HG02970 (cell line): Measurements from ENCODE around the gene BCL2L12.

Experiments used
- ATAC-seq: cut with Tn5 transposase; IDR thresholded peaks from one replicate; pipeline ENCODE4 v1.9.1; 2021; ENCODE audit warnings: mild to moderate bottlenecking, moderate library complexity, moderate number of reproducible peaks; ENCODE audit not compliant: unreplicated experiment, low FRiP score

The BCL2L12 gene

DNA sequence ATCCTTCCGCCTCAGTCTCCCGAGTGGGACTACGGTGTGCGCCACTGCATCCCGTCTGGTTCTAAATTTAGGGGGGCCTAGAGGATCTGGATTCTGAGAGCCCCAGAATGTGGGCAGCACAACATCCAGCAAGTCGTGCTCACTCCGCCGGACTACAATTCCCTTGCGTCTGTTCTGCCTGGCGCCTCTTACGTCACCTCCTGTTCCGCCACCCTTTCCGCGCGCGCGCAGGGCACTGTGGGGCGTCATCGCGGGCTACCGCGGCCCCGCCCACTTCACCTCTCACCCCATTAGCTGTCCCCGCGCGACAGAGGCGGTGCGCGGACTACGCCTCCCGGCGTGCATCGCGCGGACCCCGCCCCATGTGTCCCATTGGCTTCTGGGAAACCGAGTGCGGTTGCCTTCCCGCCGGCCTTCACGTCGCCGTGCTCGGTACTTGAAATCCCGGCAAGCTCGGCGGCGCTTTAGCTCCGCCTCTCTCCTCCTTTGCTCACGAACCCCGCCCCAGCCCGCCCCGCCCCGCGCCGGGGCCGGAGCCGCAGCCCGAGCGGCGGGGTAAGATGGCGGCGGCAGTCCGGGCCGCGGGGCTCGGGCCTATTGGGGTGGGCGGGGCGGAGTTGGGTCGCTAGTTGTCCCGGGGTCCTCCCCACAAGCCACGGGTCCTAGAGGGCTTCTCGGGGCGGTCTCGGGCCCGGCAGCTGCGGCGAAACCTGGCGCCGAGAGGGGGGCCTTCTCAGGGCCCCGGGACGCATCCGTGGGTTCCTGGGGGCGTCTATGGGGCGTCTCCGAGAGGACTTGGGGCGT, 23.8 kb upstream of the BCL2L12 start, which contains the start of gene SCAF1:
TSS of gene SCAF1 (plus strand) at position 522 of the 804 bp plus-strand sequence. CDS start 2,818 bp downstream, outside the sequence.
- ATAC-seq, result peak; percentile 60

DNA sequence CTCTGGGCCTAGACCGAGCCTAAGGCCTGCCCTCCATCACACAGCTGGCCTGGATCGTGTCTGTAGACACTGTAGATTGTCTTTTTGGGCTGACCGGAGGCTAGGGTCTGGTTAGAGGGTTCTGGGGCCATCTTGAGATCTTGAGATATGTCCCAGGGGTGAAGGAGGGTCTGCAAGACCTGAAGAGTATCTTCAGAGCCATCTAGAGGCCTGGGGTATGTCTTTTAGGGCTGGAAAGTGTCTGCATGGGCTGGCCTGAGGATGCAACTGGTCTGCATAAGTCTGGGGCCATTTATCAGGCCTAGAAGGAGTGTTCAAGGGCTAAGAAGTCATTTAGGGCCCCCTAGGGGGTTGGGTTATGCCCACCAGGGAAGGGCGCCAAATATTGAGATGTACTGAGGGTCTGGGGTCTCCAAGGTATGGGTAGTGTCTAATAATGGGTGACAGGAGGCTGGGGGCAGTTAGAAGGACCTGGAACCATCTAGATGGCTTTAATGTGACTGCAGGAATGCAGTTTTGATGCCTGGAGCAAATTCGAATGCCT, 23.2 kb upstream of the BCL2L12 start:
- ATAC-seq, result no peak

DNA sequence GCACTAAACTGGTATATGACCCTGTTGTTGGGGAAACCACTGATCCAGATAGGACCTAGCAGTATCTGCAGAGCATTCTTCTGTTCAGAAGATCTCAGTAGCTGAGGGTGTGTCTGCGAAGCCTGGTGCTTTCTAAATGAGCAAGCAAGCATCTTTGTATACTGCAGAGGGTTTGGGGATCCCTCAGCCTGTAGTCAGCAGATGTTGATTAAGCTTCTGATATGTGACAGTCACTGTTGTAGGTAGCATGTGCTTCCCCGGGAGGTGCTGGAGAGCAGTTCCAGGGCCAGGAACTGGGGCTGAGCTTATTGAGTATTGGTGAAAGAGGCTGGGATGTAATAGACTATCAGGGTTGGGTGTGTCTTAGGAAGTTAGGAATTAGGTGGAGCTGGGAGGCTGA, 22.3 kb upstream of the BCL2L12 start:
- ATAC-seq, result no peak

DNA sequence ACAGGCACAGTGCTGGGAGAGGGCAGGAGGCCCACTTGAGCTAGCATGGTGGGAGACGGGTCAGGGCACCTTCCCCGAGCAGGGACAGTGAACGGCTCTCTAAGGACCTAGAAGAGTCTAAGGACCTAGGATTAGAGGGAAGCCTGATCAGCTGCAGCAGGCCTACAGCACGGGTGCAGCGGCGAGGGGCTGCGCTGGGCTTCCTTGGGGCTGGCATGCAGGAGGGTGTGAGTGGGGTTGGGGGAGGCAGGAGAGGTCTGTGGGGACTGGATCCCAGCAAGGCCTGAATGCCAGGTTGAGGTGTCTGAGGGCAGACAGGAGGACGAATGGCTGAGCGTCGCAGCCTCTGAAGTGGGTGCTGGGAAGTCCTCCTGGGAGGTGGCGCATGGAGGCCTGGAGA, 20.1 kb upstream of the BCL2L12 start:
- no peak for ATAC-seq

DNA sequence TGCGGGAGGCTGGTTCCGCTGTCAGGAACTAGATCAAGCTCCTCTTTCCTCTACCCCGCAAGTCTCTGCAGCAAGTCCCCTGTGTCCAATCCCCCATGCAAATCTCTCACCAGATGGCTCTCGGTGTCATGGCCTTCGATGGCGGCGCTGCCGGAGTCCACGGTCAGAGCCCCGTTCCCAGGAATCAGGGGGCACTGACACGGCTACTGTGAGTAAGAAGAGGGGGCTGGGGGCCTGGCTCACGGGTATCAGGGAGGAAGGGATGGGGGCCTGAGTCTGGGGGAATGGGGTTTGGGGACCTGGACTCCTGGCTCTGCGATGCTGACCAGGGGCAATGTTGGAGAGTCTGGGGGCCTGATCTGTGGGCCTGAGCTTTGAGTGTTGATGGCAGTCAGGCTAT, 19.7 kb upstream of the BCL2L12 start:
- ATAC-seq, result no peak

DNA sequence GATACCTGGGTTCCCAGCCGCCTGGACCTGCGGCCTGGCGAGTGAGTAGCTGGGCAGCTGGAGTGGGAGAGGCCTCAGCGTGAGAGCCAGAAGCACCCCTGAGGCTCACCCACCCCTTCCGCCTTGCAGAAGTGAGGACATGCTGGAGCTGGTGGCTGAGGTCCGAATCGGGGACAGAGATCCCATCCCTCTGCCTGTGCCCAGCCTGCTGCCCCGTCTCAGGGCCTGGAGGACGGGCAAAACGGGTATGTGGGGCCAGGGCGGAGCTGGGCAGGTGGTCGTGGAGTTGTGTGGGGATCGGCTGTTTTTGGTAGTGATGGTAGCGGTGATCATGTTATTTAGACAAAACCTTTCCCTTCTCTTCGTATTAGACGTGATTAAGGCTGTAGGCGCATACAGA, 19.1 kb upstream of the BCL2L12 start:
- ATAC-seq, result no peak

DNA sequence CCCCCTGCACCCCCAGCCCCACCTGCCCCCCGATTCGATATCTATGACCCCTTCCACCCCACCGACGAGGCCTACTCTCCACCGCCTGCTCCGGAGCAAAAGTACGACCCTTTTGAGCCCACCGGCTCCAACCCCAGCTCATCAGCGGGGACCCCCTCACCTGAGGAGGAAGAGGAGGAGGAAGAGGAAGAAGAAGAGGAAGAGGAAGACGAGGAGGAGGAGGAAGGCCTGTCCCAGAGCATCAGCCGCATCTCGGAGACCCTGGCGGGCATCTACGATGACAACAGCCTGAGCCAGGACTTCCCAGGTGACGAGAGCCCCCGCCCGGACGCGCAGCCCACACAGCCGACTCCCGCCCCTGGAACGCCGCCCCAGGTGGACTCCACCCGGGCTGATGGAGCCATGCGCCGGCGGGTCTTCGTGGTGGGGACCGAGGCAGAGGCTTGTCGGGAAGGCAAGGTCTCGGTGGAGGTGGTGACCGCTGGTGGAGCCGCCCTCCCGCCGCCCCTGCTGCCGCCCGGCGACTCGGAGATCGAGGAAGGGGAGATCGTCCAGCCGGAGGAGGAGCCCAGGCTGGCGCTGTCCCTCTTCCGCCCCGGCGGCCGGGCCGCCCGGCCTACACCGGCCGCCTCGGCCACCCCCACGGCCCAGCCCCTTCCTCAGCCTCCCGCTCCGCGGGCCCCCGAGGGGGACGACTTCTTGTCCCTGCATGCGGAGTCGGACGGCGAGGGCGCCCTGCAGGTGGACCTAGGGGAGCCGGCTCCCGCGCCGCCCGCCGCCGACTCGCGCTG, 14.5 kb upstream of the BCL2L12 start:
- no peak for ATAC-seq

DNA sequence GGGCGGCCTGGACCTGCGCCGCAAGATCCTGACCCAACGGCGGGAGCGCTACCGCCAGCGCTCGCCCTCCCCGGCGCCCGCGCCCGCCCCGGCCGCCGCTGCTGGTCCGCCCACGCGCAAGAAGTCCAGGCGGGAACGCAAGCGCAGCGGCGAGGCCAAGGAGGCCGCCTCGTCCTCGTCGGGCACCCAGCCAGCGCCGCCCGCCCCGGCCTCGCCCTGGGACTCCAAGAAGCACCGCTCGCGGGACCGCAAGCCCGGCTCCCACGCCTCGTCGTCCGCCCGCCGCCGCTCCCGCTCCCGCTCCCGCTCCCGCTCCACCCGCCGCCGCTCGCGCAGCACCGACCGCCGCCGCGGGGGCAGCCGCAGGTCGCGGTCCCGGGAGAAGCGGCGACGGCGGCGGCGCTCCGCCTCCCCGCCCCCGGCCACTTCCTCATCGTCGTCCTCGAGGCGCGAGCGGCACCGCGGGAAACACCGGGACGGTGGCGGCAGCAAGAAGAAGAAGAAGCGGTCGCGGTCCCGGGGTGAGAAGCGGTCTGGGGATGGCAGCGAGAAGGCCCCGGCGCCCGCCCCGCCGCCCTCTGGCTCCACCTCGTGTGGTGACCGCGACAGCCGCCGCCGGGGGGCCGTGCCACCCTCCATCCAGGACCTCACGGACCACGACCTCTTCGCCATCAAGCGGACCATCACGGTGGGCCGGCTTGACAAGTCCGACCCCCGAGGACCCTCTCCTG, 13.7 kb upstream of the BCL2L12 start:
- no peak for ATAC-seq

DNA sequence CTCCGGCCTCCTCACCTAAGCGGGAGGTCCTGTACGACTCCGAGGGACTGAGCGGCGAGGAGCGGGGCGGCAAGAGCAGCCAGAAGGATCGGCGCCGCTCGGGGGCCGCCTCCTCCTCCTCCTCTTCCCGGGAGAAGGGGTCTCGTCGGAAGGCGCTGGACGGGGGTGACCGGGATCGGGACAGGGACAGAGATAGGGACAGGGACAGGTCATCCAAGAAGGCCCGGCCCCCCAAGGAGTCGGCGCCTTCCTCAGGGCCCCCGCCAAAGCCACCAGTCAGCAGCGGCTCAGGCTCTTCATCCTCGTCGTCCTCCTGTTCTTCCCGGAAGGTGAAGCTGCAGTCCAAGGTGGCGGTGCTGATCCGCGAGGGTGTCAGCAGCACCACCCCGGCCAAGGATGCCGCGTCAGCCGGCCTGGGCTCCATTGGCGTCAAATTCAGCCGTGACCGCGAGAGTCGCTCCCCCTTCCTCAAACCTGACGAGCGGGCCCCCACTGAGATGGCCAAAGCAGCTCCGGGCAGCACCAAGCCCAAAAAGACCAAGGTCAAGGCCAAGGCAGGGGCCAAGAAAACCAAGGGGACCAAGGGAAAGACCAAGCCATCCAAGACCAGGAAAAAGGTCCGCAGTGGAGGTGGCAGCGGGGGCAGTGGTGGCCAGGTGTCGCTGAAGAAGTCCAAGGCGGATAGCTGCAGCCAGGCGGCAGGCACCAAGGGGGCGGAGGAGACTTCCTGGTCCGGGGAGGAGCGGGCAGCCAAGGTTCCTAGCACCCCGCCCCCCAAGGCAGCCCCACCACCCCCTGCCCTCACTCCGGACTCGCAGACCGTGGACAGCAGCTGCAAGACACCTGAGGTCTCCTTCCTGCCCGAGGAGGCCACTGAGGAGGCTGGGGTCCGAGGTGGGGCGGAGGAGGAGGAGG, 12.9 kb upstream of the BCL2L12 start:
- ATAC-seq, result no peak

DNA sequence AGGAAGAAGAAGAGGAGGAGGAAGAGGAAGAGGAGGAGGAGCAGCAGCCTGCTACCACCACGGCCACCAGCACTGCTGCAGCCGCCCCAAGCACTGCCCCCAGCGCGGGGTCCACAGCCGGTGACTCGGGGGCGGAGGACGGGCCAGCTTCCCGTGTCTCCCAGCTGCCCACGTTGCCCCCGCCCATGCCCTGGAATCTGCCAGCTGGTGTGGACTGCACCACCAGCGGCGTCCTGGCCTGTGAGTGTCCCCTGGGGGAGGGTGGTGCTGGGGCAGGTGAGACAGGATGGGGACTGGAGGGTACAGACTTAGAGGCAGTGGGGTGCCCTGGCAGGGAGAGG, 12.3 kb upstream of the BCL2L12 start:
- ATAC-seq, result no peak

DNA sequence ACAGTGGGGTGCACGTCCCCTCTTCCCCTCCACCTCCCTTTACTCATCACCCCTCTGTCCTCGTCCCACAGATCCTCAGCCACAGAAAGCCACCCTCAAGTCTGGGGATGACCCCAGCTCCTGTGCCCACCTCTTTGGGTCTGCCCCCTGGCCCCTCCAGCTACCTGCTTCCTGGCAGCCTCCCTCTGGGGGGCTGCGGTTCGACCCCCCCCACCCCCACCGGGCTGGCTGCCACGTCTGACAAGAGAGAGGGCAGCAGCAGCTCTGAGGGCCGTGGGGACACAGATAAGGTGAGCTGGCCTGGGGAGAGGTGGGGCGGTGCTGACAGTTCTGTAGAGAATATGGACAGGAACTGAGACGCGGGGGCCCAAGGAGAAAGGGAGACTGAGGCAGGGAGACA, 11.2 kb upstream of the BCL2L12 start:
- no peak for ATAC-seq

DNA sequence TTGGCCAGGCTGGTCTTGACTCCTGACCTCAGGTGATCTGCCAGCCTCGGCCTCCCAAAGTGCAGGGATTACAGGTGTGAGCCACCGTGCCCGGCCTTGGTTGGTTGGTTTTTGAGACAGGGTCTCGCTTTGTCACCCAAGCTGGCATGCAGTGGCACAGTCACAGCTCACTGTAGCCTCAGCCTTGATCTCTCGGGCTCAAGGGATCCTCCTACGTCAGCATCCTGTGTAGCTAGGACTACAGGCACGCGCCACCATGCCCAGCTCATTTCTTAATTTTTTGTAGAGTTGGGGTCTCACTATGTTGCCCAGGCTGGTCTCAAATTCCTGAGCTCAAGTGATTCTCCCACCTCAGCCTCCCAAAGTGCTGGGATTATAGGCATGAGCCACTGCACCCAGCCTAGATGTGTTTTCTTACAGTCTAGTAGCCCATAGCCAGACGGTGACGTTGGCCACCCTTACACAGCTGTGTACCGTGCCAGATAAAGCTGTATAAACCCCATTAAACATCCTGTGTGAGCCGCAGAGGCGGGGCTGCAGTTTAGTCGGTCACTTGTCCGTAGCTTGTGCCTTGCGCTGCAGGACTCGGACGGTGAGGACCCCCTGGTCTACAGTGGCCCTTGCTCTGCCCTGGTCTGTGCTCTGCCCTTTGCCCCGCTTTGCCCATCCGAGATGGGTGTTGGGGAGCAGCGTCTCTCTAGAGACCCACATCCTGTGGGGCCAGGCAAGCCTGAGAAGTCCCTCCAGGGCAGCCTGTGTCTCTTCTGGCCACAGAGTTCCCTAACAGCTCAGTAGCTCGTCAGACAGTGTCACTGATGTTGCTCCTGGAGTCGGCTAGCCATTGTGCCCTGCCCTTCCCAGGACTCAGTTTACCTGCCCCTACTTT, 9.9 kb upstream of the BCL2L12 start:
- no peak for ATAC-seq

DNA sequence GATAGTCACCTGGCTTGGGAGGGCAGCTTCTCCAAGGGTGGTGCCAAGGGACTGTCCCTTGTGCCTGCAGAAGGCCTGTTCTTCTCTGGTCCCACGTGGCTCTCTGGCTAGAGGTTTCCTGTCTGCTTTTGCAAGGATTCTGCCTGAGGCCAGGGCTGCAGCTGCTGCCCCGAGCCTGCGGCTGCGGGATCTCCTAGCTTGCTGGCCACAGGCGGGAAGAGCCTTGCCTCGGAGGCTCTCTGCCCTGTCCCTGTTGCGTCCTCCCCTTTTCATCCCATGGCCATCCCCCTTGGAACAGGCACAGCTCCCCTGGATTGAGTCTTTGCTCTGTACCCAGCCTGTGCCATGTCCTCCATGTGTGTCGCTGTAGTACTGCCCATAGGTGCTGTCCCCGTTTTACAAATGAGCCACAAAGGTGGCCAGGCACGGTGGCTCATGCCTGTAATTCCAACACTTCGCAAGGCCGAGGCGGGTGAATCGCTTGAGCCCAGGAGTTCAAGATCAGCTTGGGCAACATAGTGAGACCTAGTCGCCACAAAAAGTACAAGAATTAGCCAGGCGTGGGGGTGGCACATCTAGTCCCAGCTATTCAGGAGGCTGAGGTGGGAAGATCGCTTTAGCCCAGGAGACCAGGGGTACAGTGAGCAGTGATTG, 9.2 kb upstream of the BCL2L12 start:
- ATAC-seq, result no peak

DNA sequence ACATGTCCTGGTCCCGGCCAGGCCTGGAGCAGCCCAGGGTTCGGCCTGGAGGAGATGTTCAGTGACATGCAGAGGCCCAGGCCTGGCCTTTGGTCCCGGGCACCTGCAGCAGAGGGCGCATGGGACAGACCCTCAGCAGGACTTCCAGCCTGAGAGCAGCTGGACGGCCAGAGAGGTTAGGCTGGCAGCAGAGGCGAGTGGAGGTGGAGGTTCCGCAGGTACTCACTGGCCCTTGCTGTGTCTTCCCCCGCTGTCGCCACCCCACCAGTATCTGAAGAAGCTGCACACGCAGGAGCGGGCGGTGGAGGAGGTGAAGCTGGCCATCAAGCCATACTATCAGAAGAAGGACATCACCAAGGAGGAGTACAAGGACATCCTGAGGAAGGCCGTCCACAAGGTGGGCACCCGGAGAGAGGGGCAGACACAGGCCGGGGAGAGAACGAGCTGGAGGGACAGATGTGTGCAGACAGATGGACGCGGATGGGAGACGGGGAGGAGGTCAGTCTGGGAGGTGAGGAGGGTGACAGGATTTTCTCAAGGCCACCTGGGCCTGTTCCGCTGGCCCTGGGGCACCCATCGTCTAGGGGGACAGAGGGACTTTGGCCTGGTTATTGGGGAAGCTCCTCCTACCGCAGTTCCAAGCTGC, 8.1 kb upstream of the BCL2L12 start:
- no peak for ATAC-seq

DNA sequence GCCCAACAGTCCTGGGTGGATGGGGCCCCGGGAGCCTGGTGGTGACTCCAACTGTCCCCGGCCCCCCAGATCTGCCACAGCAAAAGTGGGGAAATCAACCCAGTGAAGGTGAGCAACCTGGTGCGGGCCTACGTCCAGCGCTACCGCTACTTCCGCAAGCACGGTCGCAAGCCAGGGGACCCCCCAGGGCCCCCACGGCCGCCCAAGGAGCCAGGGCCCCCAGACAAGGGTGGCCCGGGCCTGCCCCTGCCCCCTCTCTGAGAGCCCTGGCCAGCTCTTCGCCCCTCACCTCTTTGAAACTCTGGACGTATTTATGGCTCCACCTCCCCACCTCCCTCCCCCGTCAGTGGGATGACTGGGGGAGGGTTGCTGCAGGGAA, 7.6 kb upstream of the BCL2L12 start:
- ATAC-seq, result no peak

DNA sequence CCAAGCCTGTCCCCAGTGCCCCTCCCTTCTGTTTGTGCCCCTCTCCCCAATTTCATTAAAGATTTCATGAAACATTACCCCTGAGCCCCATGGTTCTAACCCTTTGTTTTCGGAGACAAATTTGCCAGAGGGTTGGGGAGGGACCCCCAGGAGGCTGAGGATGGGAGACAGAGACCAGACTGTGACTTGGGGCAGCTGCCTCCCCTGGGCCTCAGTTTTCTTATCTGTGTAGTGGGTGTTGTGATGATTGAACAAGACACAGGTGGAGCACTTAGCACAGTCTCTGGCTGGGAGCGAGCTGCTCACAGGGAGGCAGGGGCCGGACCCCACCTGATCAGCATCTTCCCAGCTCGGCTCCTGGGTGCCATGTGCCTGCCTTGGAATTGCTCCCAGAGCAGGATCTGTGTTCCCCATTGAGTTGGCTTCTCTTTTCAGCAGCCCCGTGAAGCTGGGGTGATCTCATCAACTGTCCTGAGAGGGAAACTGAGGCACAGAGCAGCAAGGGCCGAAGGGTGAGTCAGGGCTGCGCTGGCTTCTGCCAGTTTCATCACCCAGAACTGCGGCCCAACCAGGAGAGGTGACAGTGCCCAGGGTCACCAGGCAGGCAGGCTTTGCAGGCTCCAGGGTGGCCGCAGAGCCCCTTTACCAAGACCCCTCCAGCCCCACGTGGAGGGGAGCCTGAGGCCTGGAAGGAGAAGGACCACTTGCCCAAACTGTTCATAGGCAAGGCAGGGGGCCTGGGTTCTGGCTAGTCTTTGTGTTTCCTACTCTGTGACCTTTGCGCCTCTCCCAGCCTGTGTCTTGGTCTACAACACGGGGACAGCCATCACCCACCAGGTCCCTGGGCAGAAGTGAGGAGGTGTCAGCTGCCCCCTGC, 6.9 kb upstream of the BCL2L12 start:
- no peak for ATAC-seq

DNA sequence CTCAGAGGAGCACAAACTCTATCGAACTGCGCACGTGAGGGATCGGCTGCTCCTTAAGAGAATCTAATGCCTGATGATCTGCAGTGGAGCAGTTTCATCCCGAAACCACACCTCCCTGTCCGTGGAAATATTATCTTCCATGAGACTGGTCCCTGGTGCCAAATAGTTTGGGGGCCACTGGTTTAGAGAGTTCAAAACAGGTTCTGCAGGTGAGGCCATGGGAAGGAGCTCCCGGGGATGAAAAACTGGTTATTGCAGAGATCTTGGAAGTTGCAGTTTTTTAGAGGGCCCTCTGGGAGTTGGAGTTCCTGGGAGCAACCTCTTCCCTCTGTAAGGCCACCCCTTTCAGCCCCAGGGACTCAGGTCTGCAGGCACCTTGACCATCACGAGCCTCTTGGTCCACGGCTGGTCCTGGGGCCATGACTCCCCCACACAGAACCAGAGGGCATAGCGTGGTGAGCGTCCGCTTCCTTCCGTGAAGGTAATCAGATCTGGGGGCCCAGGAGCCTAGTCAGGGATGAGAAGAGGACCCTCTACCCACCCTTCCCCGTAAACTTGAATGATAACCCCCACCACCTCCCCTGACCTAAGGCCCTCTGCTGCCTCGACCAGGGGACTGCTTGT, 5.3 kb upstream of the BCL2L12 start:
- ATAC-seq, result no peak
